ENCODE data around the gene TEKT1.

Gene TEKT1

DNA sequence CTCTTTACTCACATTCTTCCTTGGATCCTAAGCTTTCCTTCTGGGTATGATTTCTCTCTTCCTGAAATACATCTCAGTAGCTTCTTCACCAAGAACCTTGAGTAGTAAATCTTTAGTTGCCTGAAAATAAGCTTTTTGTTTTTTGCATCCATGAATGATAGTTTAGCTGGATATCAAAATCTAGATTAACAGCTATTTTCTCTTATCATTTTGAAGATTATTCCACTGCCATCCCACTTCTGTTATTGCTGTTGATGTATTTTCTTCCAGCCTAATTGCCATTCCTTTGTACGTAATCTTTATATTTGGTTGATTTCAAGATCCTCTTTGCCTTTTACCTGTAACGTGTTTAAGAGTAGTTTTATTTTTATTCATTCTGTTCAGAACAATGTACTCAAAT lies 63.1 kb downstream of the TEKT1 start:
- peaks cover 84% of the 10 kb centered on the region for H3K36me3 Mint-ChIP-seq
- ATAC-seq (ENCODE audit: low read depth) (no peak), DNase-seq (ENCODE audit: low spot score in 2 of 2) (no peak)
- H3K27ac Mint-ChIP-seq = no peak overlapping the region
- H3K4me3 Mint-ChIP-seq = no peak overlapping the region
- H3K4me1 Mint-ChIP-seq = no peaks in the 10 kb centered on the region
- H3K9me3 Mint-ChIP-seq = peaks cover 29% of the 10 kb centered on the region
- no peaks in the 10 kb centered on the region for H3K27me3 Mint-ChIP-seq

DNA sequence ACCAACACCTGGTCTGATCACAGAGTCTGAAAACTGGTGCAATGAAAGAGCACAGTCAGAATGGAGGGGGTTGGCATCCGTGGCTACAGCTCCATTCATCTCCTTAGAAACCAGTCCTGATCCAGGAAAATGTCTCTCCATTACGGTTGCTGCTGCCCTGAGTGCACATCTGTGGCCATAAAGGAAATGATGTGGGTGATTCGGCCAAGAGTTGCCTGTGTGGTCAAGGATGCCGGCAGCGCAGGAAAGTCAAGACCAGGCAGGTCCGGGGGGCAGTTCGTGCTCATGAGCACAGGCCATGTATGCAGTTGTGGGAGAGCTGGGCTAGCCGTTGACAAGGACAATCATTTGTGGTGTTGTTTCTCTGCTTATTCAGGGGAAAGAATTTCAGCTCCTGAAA lies 69.8 kb downstream of the TEKT1 start:
- no peak overlapping the region for H3K4me3 Mint-ChIP-seq
- no peak overlapping the region for H3K27ac Mint-ChIP-seq
- H3K9me3 Mint-ChIP-seq = peaks cover 13% of the 10 kb centered on the region
- peaks cover 18% of the 10 kb centered on the region for H3K4me1 Mint-ChIP-seq
- peaks cover 70% of the 10 kb centered on the region for H3K36me3 Mint-ChIP-seq
- no peak for ATAC-seq (ENCODE audit: low read depth)
- no peaks in the 10 kb centered on the region for H3K27me3 Mint-ChIP-seq
- no peak for DNase-seq (ENCODE audit: low spot score in 2 of 2)

DNA sequence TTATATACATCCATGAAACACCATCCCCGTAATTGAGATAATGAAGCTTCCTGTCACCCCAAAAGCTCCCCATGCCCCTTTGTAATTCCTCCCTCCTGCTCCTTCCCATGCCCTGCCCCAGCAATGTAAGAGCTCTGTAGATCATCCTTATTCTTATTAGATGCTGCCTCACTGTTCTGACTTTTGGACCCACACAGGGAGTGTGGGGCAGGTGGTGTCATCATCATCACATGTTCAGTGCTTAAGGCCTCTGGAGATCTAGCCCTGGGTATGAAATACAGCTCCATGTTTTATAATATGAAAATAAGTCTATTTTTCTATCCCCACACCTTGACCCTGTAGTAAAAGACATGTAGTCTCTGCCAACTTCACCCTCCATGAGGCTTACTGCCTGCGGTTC lies 73.8 kb downstream of the TEKT1 start:
- peaks cover 32% of the 10 kb centered on the region for H3K4me1 Mint-ChIP-seq
- H3K4me3 Mint-ChIP-seq = peak overlapping the region; percentile 64
- peak overlapping the region; percentile 79 for H3K27ac Mint-ChIP-seq
- H3K36me3 Mint-ChIP-seq = peaks cover 38% of the 10 kb centered on the region
- DNase-seq (ENCODE audit: low spot score in 2 of 2) (no peak), ATAC-seq (ENCODE audit: low read depth) (no peak)
- no peaks in the 10 kb centered on the region for H3K27me3 Mint-ChIP-seq
- H3K9me3 Mint-ChIP-seq = no peaks in the 10 kb centered on the region

DNA sequence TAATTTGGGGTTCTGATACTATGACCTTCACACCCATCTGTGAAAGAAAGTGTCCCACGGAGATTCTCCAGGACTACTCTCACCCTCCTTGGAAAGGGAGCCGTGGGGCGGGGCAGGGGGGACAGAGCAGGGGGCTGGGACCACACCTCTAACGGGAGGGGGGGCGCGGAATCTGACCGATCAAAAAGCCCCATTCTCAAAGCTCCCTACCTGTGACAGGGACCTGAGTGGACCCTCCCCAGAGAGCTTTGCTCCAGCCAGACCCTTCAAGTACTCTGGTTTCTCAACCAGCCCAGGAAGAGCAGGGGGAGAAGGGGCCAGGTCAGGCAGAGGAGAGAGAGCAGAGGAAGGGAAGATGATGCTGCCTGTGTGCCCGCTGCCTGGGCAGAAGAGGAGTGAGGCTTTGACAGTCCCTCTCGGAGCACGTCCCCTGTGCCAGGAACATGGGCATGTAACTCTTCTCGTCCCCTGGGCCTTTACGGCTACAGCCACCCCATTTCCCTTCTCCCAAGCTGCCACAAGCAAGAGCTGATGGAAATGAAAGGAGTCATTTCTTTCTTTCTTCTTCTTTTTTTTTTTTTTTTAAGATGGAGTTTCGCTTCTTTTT lies 75.0 kb downstream of the TEKT1 start:
- Mint-ChIP-seq H3K4me1 (peaks cover 32% of the 10 kb centered on the region), H3K27me3 (no peaks in the 10 kb centered on the region), H3K4me3 (peak overlapping the region; percentile 95), H3K9me3 (no peaks in the 10 kb centered on the region), H3K36me3 (peaks cover 28% of the 10 kb centered on the region), H3K27ac (peak overlapping the region; percentile 87)
- ATAC-seq (ENCODE audit: low read depth) (peak; percentile 16), DNase-seq (ENCODE audit: low spot score in 2 of 2) (no peak)

DNA sequence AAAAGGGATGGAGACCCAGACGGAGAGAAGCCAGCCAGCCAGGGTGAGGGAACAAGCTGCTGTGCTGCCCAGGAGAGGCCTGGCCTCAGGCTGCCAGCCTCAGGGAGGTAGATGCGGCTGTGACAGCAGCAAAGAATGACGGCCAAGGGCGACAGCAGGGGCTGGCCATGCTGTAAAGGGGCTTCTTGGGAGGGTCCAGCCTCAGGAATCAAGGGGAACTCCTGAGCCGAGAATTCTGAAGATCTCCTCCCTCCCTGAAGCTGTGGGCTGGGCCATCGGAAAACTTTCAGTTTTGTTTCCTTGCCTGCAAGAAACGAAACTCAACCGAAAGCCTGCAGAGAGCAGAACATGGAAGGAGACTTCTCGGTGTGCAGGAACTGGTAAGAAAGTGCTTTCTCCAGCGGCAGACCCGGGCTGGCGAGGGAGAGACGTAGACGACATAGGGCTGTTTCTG lies 75.8 kb downstream of the TEKT1 start, which contains the start of gene XAF1:
TSS of gene XAF1 (plus strand) at position 316 of the 454 bp plus-strand sequence. CDS start at position 349, 33 bp downstream.
- Mint-ChIP-seq H3K36me3 (peaks cover 23% of the 10 kb centered on the region), H3K27ac (peak within 1 kb of the TSS; percentile 87), H3K4me3 (peak within 1 kb of the TSS; percentile 95), H3K4me1 (peaks cover 32% of the 10 kb centered on the region), H3K27me3 (no peaks in the 10 kb centered on the region), H3K9me3 (no peaks in the 10 kb centered on the region)
- ATAC-seq (ENCODE audit: low read depth) (peak; percentile 93), DNase-seq (ENCODE audit: low spot score in 2 of 2) (peak; percentile 31 to 38)

DNA sequence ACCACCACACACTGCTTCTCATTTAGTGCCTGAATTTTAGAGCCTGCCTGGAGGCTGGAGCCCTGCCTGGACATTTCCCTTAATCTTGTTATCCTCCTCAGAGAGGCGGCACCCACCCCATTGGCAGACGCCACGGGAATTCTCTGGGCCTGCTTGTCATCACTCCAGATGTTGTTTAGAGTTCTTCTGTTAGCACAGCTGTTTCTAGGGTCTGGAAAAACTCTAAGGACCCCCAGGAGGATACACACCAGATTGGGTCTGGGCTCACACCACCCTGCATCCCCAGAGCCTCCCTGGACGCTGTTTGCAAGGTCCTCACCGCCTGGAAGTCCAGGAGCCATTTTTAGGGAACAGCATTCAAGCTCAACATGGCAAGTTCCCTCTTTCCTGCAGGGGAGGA lies 76.2 kb downstream of the TEKT1 start:
- peaks cover 18% of the 10 kb centered on the region for H3K36me3 Mint-ChIP-seq

DNA sequence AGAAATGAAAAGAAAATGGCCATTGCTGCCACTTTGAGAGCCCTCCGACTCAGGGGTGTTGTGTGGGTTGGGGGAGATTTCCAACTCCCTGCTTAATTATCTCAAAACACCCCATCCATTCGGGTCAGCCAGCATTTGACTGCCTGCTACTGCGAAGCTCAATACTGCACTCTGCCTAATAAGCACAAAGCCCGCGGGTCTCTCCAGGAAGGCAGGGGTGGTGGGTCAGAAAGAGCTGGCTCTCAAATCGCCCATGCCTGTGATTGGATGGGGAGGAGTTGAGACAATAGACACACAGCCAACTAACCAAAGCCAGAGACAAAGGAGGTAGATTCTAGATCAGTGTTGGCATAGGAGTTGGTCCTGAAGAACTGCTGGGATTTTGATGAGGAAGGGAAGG lies 78.0 kb downstream of the TEKT1 start:
- Mint-ChIP-seq H3K27ac (no peak overlapping the region), H3K27me3 (peaks cover 2% of the 10 kb centered on the region), H3K9me3 (no peaks in the 10 kb centered on the region), H3K4me3 (no peak overlapping the region), H3K36me3 (peaks cover 9% of the 10 kb centered on the region), H3K4me1 (peaks cover 30% of the 10 kb centered on the region)
- no peak for ATAC-seq (ENCODE audit: low read depth)
- DNase-seq (ENCODE audit: low spot score in 2 of 2) = no peak

More for the DNA sequence above, 76.2 kb downstream of the TEKT1 start:
- Mint-ChIP-seq H3K4me1 (peaks cover 32% of the 10 kb centered on the region), H3K4me3 (peak overlapping the region; percentile 95), H3K27ac (peak overlapping the region; percentile 87), H3K9me3 (no peaks in the 10 kb centered on the region), H3K27me3 (peaks cover under 1% of the 10 kb centered on the region)
- ATAC-seq (ENCODE audit: low read depth) (no peak), DNase-seq (ENCODE audit: low spot score in 2 of 2) (no peak)

DNA sequence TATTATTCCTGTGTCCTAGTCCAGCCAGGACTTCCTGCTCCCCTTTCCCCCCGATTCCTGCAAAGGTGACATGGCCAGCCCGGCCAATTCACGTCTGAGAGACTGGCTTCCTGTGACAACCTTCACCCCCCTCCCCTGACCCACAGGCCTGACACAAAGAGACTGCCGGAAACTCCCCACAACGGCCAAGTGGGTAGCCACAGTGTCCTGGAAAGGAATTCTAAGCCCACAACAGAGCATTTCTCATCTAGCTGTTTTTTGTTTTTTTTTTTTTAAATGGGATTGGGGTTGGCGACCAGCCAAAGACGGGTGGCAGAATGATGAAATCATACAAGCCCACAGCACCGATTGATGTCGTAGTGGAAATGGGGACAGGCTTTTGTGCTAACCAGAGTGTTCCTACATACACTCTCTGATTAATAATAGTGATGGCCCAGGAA lies 78.5 kb downstream of the TEKT1 start:
- Mint-ChIP-seq H3K9me3 (no peaks in the 10 kb centered on the region), H3K36me3 (peaks cover 4% of the 10 kb centered on the region), H3K27me3 (peaks cover 2% of the 10 kb centered on the region), H3K27ac (no peak overlapping the region), H3K4me1 (peaks cover 25% of the 10 kb centered on the region), H3K4me3 (no peak overlapping the region)
- DNase-seq (ENCODE audit: low spot score in 2 of 2) (no peak), ATAC-seq (ENCODE audit: low read depth) (no peak)

DNA sequence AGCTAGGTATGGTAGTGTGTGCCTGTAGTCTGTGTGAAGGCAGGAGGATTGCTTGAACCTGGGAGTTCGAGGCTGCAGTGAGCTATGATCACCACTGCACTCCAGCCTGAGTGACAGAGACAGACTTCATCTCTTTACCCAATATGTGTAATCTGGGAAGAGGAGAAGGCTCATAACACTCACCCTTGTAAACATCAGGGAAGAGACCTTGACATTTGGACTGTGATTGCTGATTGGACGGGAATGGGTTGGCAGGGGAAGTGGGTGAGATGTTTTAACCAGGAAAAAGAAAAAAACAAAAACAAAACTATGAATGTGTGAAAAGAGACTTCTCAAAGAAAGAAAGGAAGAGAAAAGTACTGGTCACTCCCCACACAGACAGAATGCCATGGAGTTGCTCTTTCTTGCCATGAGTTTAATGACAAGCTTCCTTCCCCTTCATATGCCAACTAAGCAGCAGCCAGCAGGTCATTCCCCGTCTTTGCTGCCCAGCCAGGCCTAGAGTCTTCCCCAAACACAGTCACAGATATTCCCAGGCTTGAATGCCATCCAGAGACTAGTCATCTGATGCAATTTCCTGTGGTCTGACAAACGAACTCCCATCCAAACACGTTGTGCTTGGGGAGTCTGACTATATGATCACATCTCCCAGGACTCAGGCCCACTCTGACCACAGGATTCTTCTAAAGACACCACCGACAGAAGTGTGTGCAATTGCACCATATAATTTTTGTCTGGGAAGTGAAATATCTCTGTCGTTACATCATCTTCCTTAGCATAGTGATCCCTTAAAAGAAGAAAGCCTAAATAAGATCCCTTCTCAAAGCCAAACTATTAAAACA lies 79.2 kb downstream of the TEKT1 start:
- H3K27ac Mint-ChIP-seq = no peak overlapping the region
- ATAC-seq (ENCODE audit: low read depth) = no peak
- H3K4me1 Mint-ChIP-seq = peaks cover 19% of the 10 kb centered on the region
- H3K9me3 Mint-ChIP-seq = no peaks in the 10 kb centered on the region
- H3K27me3 Mint-ChIP-seq = peaks cover 2% of the 10 kb centered on the region
- no peak for DNase-seq (ENCODE audit: low spot score in 2 of 2)
- no peak overlapping the region for H3K4me3 Mint-ChIP-seq
- peaks cover 2% of the 10 kb centered on the region for H3K36me3 Mint-ChIP-seq

DNA sequence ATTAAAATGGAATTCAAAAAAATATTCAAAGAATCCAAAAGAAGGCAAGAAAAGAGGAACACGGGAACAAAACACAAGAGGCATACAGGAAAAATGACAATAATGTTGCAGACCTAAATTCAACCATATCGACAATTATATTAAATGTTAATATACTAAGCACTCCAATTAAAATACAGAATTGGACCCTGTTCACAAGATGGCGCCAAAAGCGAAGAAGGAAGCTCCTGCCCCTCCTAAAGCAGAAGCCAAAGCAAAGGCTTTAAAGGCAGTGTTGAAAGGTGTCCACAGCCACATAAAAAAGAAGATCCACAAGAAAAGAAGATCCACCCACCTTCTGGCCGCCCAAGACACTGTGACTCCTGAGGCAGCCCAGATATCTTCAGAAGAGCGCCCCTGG lies 82.0 kb downstream of the TEKT1 start:
- H3K4me1 Mint-ChIP-seq = no peaks in the 10 kb centered on the region
- no peaks in the 10 kb centered on the region for H3K9me3 Mint-ChIP-seq
- DNase-seq (ENCODE audit: low spot score in 2 of 2) (no peak), ATAC-seq (ENCODE audit: low read depth) (no peak)
- H3K27me3 Mint-ChIP-seq = peaks cover 6% of the 10 kb centered on the region
- no peak overlapping the region for H3K27ac Mint-ChIP-seq
- H3K4me3 Mint-ChIP-seq = no peak overlapping the region
- H3K36me3 Mint-ChIP-seq = no peaks in the 10 kb centered on the region

DNA sequence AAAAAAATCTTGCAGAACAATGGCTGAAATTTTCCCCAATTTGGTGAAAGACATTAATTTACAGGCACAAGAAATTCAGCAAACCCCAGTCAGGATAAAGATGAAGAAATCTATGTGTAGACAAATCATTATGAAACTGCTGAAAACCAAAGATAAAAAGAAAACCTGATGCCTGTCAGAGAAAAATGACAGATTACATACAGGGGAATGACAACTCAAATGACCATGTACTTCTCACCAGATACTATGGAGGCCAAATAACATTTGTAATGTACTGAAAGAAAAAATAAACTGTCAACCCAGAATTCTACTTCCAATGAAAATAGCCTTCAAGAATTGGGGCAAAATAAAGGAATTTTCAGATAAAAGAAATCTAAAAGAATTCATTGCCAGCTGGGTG lies 82.9 kb downstream of the TEKT1 start:
- Mint-ChIP-seq H3K4me3 (no peak overlapping the region), H3K4me1 (no peaks in the 10 kb centered on the region)

More for the DNA sequence above, 82.9 kb downstream of the TEKT1 start:
- H3K27ac Mint-ChIP-seq = no peak overlapping the region
- H3K9me3 Mint-ChIP-seq = no peaks in the 10 kb centered on the region
- no peaks in the 10 kb centered on the region for H3K36me3 Mint-ChIP-seq
- DNase-seq (ENCODE audit: low spot score in 2 of 2) (no peak), ATAC-seq (ENCODE audit: low read depth) (no peak)
- peaks cover 8% of the 10 kb centered on the region for H3K27me3 Mint-ChIP-seq
